GM23338 (cell line): Measurements from ENCODE around the gene PTGIS.

Experiments
- CTCF ChIP-seq, 2 experiments: fragments of 200-600 bp in 1 of 2; sonication (generic) in 1 of 2; conservative IDR thresholded peaks; 2 replicates each; pipeline versions ENCODE4 v1.5.1 to v1.6.1; 2016 to 2017; ENCODE audit warnings: antibody characterized with exemption in 2 of 2, low read depth in 2 of 2, mild to moderate bottlenecking in 2 of 2, moderate library complexity in 1 of 2
- EZH2 ChIP-seq: fragments of 200-600 bp; sonication (generic); IDR thresholded peaks from one replicate; pipeline ENCODE4 v1.8.0; 2017; ENCODE audit warnings: antibody characterized with exemption, mild to moderate bottlenecking, low read depth; ENCODE audit not compliant: unreplicated experiment
- EZH2phosphoT487 ChIP-seq: fragments of 200-600 bp; sonication (generic); IDR thresholded peaks from one replicate; pipeline ENCODE4 v1.8.1; 2018; ENCODE audit warnings: antibody characterized with exemption; ENCODE audit not compliant: unreplicated experiment
- POLR2AphosphoS5 ChIP-seq: IDR thresholded peaks from 2 replicates; pipeline ENCODE4 v1.6.1; 2016; ENCODE audit warnings: antibody characterized with exemption, low read depth

- TF ChIP-seq CTCF (conservative IDR thresholded peaks at IDR 0.05; ENCODE audit: low read depth in 2 of 2) (peak; percentile 57 to 82), EZH2phosphoT487 (no peak), EZH2 (no peak), POLR2AphosphoS5 (no peak)
Measured at GRCh38 chr20:49603209-49603627, 35.3 kb upstream of the PTGIS start.
